A673 (cell line): ENCODE measurements around the gene CNEP1R1. TPM values are rescaled to one million over a fixed set of nuclear protein-coding genes. Genes with fewer than 3 reads are reported as not detected.
A peak's percentile ranks its signal among the peaks of the same experiment; 100 is the strongest.
"Not testable (repeated sequence)": the region's sequence is repeated elsewhere in the genome, so short reads cannot be mapped to it uniquely, and the experiment has no call there.

Source experiments
- BruUV-seq: library from RNA; stranded (reverse); fragments of 400-500 nt; replicated peaks from 2 replicates; lab custom pipeline; 2021; lab: Mats Ljungman, UMichigan
- CTCF ChIA-PET: fragments of 300-600 bp; sonication (Branson Sonifier 250); formaldehyde crosslinking; loops from one replicate; lab custom pipeline; 2022; ENCODE audit warnings: antibody characterized with exemption; lab: Charles Lee
- POLR2A ChIA-PET: fragments of 300-600 bp; sonication (Branson Sonifier 250); formaldehyde crosslinking; loops from one replicate; lab custom pipeline; 2022; ENCODE audit warnings: antibody characterized with exemption; ENCODE audit not compliant: low non-redundant PET; lab: Charles Lee
- DNase-seq: peaks from one replicate; pipeline ENCODE4 v3.0.0-alpha.2; 2015; ENCODE audit warnings: low spot score
- H3K27ac ChIP-seq: fragments of 200-600 bp; sonication (generic); 2 replicates; pipeline ENCODE4 v1.5.1; 2016; ENCODE audit warnings: mixed run types, low read depth, mild to moderate bottlenecking, mixed read lengths, antibody characterized with exemption, low read length; ENCODE audit not compliant: poor library complexity, severe bottlenecking
- H3K27me3 ChIP-seq: fragments of 200-600 bp; sonication (generic); replicated peaks from 2 replicates; pipeline ENCODE4 v1.6.1; 2017; ENCODE audit warnings: mixed run types, low read depth, mild to moderate bottlenecking, mixed read lengths, antibody characterized with exemption, low read length; ENCODE audit not compliant: insufficient read depth, poor library complexity
- H3K36me3 ChIP-seq: fragments of 200-600 bp; sonication (generic); 2 replicates; pipeline ENCODE4 v1.6.1; 2016; ENCODE audit warnings: mixed run types, mild to moderate bottlenecking, mixed read lengths, antibody characterized with exemption, low read length; ENCODE audit not compliant: insufficient read depth, poor library complexity, severe bottlenecking
- H3K4me1 ChIP-seq: fragments of 200-600 bp; sonication (generic); 2 replicates; pipeline ENCODE4 v1.6.1; 2017; ENCODE audit warnings: mixed run types, mild to moderate bottlenecking, mixed read lengths, antibody characterized with exemption, low read length; ENCODE audit not compliant: insufficient read depth, poor library complexity, severe bottlenecking
- H3K4me3 ChIP-seq: fragments of 200-600 bp; sonication (generic); 2 replicates; pipeline ENCODE4 v1.5.1; 2016; ENCODE audit warnings: low read depth, mixed run types, mild to moderate bottlenecking, mixed read lengths, low read length; ENCODE audit not compliant: poor library complexity, severe bottlenecking
- H3K9me3 ChIP-seq: fragments of 200-600 bp; sonication (generic); 2 replicates; pipeline ENCODE4 v1.6.1; 2016; ENCODE audit warnings: mixed run types, low read depth, mild to moderate bottlenecking, mixed read lengths, antibody characterized with exemption, low read length; ENCODE audit not compliant: poor library complexity, severe bottlenecking
- CTCF ChIP-seq: fragments of 300-800, 200-600 bp; sonication (generic); conservative IDR thresholded peaks from 2 replicates; pipeline ENCODE4 v1.5.1; 2017; ENCODE audit warnings: low read depth, mild to moderate bottlenecking, antibody characterized with exemption, low read length, moderate library complexity, mixed read lengths
- EZH2 ChIP-seq: fragments of 200-600 bp; sonication (generic); IDR thresholded peaks from 2 replicates; pipeline ENCODE4 v1.6.1; 2017; ENCODE audit warnings: borderline replicate concordance, low read depth, mild to moderate bottlenecking, mixed read lengths, antibody characterized with exemption, low read length; ENCODE audit not compliant: poor library complexity, severe bottlenecking
- intact Hi-C: fragments of 100-400 bp; cut with micrococcal nuclease; formaldehyde crosslinking; loops from one replicate; pipeline ENCODE4 v1.10.0; 2022; ENCODE audit not compliant: unreplicated experiment
- total RNA-seq: library from RNA; stranded (reverse); gene quantifications from 2 replicates; pipeline ENCODE4 v1.2.3, GENCODE V29; 2021

The CNEP1R1 gene
- total RNA-seq, 1 experiment from 2014 or later = 23.5 TPM

- H3K27me3 ChIP-seq = no peaks in the 10 kb centered on the region
- intact Hi-C loops = no loop called here
- no peak overlapping the region for H3K4me3 ChIP-seq
- TF ChIP-seq EZH2 (no peak), CTCF (no peak)
- peaks cover 3% of the 10 kb centered on the region for H3K9me3 ChIP-seq
- ChIA-PET CTCF (interaction anchor here (1.1 kb wide), 1 partner anchor 13 kb away, joined by 4 read pairs; the partner anchor contains the start of gene CNEP1R1), POLR2A (interaction anchor here (0.7 kb wide), 1 partner anchor 316 kb away, joined by 3 read pairs; no protein-coding TSS in a partner anchor)
- H3K27ac ChIP-seq = no peak overlapping the region
- no peaks in the 10 kb centered on the region for H3K36me3 ChIP-seq
- H3K4me1 ChIP-seq = no peaks in the 10 kb centered on the region
- peak; percentile 28 for DNase-seq
- BruUV-seq = no TSS peak
These were observed 13.3 kb upstream of the CNEP1R1 start for GRCh38 chr16:50011707-50012106.

DNA sequence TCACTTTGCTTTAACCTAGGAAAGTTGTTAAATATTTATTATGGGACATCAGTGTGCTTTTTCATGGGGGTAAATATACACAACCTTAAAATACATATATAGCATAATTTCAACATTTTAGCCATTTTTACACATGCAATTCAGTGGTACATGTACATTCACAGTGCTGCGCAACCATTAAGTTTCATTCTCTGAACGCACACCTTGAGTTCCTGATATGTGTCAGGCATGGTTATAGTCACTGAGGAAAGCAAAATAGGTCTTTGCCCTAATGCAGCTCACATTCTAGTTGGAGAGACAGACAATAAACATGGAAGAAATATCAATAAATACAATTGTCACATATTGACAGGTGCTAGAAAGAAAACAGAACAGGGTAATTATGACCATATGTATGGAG, 12.8 kb upstream of the CNEP1R1 start:
- Histone ChIP-seq H3K4me1 (no peaks in the 10 kb centered on the region), H3K9me3 (peaks cover 3% of the 10 kb centered on the region), H3K27ac (no peak overlapping the region), H3K36me3 (no peaks in the 10 kb centered on the region), H3K4me3 (no peak overlapping the region), H3K27me3 (no peaks in the 10 kb centered on the region)
- TF ChIP-seq CTCF (no peak), EZH2 (no peak)
- no peak for DNase-seq
- intact Hi-C loops = no loop called here
- ChIA-PET POLR2A (interaction anchor here (0.7 kb wide), 1 partner anchor 315 kb away, joined by 3 read pairs; no protein-coding TSS in a partner anchor), CTCF (interaction anchor here (1.1 kb wide), 1 partner anchor 13 kb away, joined by 4 read pairs; the partner anchor contains the start of gene CNEP1R1)
- BruUV-seq = no TSS peak

- POLR2A ChIA-PET, H3K27me3 ChIP-seq, intact Hi-C loops, CTCF ChIA-PET, H3K36me3 ChIP-seq, H3K9me3 ChIP-seq, H3K27ac ChIP-seq, H3K4me3 ChIP-seq, H3K4me1 ChIP-seq, BruUV-seq, DNase-seq: not testable (repeated sequence)
These were observed 10.8 kb upstream of the CNEP1R1 start for GRCh38 chr16:50014211-50014610.

DNA sequence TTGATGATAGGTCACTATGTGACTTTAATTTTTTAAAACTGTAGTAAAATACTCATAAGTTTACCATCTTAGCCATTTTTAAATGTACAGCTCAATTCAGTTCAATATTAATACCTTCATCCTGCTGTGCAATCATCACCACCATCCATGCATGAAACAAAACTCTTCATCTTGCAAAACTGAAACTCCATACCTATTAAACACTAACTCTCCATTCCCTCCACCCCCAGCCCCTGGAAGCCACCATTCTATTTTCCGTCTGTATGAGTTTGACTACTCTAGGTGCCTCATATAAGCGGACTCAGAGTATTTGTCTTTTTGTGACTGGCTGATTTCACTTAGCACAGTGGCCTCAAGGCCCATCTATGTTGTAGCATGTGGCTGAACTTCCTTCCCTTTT, 9.4 kb upstream of the CNEP1R1 start:
- BruUV-seq = no TSS peak
- no peaks in the 10 kb centered on the region for H3K27me3 ChIP-seq
- H3K4me1 ChIP-seq = no peaks in the 10 kb centered on the region
- intact Hi-C loops = no loop called here
- TF ChIP-seq EZH2 = no peak
- no peak for TF ChIP-seq CTCF
- CTCF ChIA-PET = no interaction called here
- POLR2A ChIA-PET = no interaction called here
- no peak overlapping the region for H3K27ac ChIP-seq
- H3K9me3 ChIP-seq = no peaks in the 10 kb centered on the region
- no peak for DNase-seq
- H3K4me3 ChIP-seq = no peak overlapping the region
- no peaks in the 10 kb centered on the region for H3K36me3 ChIP-seq
